ENCODE results near the gene GABRA5.

GRCh38 chr15:26968806-26969205 lies 101.9 kb downstream of the GABRA5 start:
- TF ChIP-seq CTCF (IDR thresholded peaks at IDR 0.05) (no peak), ZFX (IDR thresholded peaks at IDR 0.05; ENCODE audit: borderline replicate concordance) (no peak)
